Measurements from ENCODE around the gene AHDC1.

Gene AHDC1

DNA sequence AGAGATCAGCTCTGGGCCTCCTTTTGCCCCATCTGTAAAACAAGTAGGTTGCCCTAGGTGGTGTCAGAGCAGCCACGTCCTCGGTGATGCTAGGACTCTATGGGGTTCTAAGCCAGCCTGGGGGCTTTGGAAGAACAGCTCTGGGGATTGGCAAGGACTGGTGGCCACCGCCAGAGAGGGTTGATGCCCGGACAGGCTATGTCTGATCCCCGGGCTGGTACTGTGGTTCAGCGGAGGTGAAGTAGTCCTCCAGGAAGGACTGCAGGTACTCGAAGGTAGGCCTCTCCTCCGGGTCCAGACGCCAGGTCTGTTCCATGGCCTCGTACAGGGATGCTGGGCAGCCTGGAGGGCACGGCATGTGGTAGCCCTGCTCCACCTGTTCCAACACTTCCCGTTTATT lies 8.8 kb upstream of the AHDC1 start:
- TF ChIP-seq GATA1 (IDR thresholded peaks at IDR 0.05; ENCODE audit: low read depth, low read length) (no peak), POLR2A (IDR thresholded peaks at IDR 0.05; ENCODE audit: low read length) (no peak)
- no peak for DNase-seq

DNA sequence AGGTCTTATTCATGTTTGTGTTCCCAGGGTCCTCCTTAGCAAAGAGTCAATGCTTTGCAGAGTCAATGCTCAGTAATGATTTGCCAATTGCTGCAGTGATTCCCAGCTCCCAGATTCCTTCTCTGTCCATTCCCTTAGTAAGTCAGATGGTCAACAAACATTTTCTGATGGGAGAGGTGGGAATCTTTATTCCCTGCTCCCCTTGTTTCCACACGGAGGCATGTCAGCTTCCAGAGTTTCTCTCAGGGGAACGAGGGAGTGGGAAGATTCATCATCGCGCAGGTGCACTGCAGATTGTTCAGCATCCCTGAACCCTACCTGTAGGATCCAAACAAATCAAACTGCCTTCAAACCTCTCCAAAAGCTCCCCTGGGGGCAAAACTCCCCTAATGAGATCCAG lies 7.5 kb upstream of the AHDC1 start:
- DNase-seq, result no peak

DNA sequence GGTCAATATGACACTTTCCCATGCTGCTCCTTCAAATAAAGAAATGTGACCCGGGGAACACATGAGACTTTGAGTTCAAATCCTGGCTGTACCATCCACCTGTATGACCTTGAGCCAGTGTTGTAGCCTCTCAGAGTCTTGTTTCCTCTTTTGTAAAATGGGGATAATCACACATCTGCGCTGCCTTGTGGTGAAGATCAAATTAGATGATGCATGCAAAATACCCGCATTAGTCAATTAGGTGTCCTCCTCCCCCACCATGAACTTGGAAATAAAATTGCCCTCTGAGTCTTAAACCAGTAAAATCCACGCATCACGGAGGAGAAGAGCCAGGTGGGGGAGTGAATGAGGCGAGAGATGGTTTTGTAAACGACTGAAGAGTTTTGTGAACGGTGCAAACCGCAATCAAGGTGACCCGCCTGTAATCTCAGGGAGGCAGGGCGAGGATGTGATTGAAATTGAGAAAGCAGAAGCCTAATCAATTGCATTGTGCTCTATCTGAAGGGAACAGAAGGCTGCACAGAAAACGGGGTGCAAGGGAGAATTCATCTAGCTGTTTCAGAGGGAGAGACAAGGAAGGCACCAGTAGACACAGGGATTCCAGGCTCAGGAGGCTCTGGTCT lies 5.8 kb upstream of the AHDC1 start:
- TF ChIP-seq POLR2A (IDR thresholded peaks at IDR 0.05; ENCODE audit: low read length) (no peak), GATA1 (IDR thresholded peaks at IDR 0.05; ENCODE audit: low read depth, low read length) (no peak)

More for the DNA sequence above, 7.5 kb upstream of the AHDC1 start:
- TF ChIP-seq GATA1 (IDR thresholded peaks at IDR 0.05; ENCODE audit: low read depth, low read length) (no peak), POLR2A (IDR thresholded peaks at IDR 0.05; ENCODE audit: low read length) (no peak)

DNA sequence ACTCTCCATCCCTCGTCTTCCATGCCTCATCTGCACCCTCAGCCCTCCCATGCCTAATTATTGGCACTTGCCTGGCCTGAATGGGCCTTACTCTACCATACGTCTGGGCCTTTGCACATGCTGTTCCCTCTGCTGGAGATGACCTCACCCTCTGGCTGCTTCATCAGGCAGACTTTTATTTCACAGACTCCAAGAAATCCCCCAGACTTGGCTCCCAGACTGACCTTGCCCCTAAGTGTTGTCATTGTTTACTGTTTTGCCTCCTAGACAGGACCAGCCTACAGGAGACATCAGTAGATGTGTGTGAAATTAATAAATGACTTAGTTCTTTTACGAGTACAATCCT lies 5.2 kb upstream of the AHDC1 start:
- TF ChIP-seq POLR2A (IDR thresholded peaks at IDR 0.05; ENCODE audit: low read length) (no peak), GATA1 (IDR thresholded peaks at IDR 0.05; ENCODE audit: low read depth, low read length) (no peak)
- DNase-seq, result peak in 1 of 2 experiments; percentile 44

More for the DNA sequence above, 5.8 kb upstream of the AHDC1 start:
- no peak for DNase-seq

DNA sequence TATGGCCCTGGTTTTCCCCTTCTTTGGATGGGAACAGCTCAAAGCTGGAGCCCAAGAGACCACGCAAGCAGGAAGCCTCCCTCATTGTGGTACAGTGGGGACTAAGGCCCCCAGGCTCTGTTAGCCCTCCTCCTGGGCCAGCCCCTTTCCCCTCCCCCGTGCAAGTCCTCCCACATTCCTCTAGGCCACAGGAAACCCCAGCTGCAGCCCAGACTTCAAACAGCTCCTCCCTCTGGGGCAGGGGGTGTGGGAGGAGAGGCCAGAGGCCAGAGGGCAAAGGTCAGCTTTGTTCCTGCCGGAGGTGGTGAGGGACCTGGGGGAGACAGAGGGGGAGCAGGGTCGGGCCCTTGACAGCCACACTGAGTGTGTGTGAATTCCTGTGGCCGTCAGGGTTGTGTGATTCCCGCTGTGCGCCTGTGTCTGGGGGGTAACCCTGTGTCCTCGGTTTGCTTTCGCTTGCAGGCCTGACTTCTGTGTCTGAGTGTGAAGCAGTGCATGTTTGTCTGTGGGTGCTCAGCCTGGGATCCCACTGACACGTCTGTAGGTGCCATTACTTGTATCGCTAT lies 3.4 kb upstream of the AHDC1 start:
- TF ChIP-seq GATA1 (IDR thresholded peaks at IDR 0.05; ENCODE audit: low read depth, low read length) (no peak), POLR2A (IDR thresholded peaks at IDR 0.05; ENCODE audit: low read length) (no peak)
- DNase-seq, result no peak

DNA sequence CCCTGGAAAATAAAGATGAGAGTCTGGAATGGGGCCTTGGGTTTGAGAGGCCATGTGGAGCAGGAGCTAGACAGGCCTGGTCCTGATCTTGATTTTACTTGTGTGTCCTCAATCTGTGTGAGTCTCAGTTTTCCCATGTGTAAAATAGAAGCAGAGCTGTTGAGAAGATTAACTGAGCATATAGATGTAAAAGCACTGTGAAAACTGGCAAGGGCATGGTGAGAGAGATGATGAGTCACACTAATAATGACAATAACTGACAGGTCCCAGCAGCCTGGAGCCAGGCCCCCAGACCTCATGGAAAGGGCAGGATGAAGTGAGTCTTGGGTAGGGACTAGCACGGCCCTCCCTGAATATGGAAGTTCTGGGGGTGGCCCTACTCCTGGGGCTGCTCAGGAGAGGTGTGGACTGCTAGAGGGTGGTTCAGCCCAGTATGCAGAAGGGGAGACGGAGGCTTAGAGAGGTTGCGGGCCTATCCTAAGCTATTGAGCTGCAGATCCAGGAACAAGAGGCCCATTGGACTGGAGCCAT lies 2.8 kb upstream of the AHDC1 start:
- no peak for DNase-seq
- TF ChIP-seq POLR2A (IDR thresholded peaks at IDR 0.05; ENCODE audit: low read length) (no peak), GATA1 (IDR thresholded peaks at IDR 0.05; ENCODE audit: low read depth, low read length) (no peak)

DNA sequence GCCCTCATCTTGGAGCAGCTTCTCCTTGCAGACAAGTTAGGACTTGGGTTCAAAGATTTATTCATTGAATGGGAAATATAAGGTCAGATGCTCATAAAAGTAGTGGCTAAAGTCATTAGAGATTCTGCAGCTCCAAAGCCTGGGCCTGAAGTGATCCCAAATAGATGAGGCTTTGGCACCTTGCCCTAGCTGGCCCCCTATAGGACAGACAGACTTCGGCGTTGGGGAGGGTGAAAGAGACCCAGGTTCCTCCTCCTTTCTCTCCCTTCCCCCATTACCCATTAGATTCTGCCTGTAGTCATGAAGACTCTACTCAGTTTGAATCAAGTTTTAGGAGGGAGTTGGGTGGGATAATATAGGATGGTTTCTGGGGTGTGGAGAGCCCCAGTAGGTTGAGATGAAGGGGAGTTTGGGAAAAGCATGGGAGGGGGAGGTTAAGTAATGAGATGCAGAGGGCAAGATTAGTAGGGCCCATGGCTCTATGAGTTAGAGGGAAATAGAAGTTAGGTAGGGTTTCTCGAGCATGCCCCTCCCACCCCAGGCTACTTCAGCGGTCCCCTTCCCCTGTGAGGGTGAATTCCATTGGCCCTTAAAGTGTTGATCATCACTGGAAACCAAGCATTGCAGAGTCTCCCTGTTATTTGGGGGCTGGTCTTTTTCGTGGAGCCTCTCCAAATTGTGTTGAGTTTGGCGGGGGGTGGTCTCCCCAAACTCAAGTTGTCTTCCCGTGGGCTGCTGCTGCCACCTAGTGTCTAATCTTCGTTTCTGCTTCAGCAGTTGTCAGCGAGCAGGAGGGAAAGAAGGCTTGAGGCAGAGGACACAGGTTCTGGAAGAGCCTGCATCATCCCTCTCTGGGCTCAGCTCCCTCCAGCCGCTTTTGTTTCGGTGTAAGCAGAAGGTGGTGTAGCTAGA lies 2.1 kb upstream of the AHDC1 start:
- TF ChIP-seq GATA1 (IDR thresholded peaks at IDR 0.05; ENCODE audit: low read depth, low read length) (no peak), POLR2A (IDR thresholded peaks at IDR 0.05; ENCODE audit: low read length) (no peak)
- peak in 1 of 2 experiments; percentile 79 for DNase-seq

DNA sequence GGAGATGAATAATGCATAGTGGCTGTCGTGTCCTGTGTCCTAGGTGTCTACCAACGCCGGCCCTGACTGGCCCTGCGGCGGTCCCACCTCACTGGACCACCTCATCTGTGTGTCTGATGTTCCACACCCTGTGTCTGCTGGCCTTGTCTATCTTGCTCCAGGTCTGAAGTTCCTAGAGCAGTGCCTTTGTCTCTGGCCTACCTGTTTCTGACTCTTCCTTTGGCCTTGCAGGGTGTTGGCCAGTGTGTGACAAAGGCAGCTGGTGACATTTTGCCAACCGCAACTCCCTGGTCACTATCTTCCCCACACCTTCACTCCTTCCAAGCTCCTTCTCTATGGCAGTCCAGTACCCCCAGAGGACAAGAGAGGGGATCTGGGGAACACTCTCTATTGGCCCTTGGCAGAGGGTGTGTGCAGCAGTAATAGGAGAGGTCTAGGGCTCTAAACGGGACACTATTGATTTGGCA lies 1.4 kb upstream of the AHDC1 start:
- TF ChIP-seq POLR2A (IDR thresholded peaks at IDR 0.05; ENCODE audit: low read length) (no peak), GATA1 (IDR thresholded peaks at IDR 0.05; ENCODE audit: low read depth, low read length) (no peak)
- DNase-seq, result no peak

DNA sequence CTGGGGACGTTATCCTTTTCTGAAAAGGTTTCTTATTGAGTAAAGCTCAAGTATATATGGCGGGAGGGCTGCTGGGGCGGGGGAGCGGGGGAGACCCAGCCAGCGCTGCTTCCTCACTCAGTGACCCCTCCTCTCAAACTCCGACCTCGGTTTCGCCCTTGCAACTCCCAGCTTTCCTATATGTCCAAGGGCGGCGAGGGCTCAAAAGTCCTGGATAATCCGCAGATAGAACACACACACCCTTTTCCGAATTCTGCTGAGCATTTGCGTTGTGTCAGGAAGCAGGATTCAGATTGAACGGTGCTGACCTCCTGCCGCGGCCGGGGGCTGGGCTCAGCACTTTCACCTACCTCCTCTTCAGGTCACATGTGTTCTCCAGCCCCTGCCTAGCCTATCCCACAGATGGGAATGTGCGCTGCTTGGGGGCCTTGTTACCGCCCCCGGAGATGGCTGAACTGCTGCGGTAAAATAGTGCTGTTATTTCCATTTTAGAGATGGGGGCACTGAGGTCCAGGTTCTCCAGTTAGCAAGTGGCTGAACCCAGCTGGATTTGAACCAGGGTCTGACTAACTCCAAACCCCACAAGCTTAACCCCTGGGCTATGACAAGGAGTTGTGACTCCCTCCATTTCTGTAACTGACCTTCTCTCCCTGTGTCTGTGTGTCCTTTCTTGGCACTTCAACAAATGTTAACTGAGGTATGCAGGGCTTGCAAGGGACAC lies 795 bp upstream of the AHDC1 start:
- no peak for TF ChIP-seq GATA1 (IDR thresholded peaks at IDR 0.05; ENCODE audit: low read depth, low read length)
- no peak for TF ChIP-seq POLR2A (IDR thresholded peaks at IDR 0.05; ENCODE audit: low read length)
- peak in 1 of 2 experiments; percentile 29 for DNase-seq

DNA sequence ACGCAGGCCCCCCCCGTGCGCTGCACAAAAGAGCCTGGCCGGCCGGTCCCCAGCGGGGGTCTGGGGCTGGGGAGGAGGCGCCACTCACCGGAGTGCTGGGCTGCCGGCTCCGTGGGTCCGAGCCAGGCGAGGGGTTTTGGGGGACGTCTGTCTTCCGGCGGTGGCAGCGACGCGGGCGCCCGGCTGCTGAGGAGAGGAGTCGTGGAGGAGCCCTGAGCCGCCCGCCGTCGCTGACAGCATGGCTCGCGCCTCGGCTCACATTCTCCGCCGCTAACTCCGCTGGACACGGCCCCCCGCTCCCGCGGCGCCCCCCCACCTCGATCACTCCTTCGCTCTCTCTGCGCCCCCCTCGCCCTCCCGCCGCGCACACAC lies 649 bp downstream of the AHDC1 start:
- no peak for DNase-seq

DNA sequence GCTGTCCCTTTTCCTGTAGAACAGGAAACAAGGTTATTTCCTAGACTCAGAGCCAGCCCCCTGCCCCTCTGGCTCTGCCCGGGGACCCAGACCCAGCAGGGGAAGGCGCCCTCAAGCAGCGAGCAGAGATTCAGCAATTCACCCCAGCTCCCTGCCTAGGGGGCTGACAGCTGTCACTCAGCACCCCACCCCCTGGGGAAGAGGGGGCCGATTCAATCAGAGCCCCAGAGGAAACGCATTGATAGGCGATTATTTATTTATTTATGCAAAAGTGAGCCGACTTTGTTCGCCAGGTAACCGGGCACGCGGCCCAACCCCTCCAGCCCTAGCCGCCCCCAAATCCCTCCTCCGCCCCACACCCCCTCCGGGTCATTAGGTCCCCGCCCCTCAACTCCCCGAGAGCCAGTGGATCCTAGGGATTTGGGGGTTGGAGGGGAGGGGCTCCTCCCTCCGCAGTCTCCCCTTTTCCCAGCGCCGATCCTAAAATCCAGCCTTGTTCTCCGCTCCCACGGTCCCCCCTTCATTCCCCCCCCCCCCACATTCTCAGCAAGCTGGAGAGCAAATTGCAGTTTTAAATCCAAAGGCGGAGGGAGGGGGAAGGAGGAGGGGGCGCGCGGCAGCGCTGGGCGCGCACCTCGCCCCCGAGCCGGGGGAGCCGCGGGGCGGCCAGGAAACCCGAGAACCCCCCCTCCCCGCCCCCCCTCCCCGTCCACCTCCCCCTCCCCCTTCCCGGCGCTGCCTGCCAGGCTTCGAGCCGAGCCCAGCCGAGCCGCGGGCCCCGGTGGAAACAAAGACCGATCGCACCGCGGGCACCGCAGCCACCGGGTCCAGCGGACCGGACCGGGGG lies 1.3 kb downstream of the AHDC1 start:
- TF ChIP-seq GATA1 (IDR thresholded peaks at IDR 0.05; ENCODE audit: low read depth, low read length), result no peak
- peak in 1 of 2 experiments; percentile 53 for DNase-seq

More for the DNA sequence above, 649 bp downstream of the AHDC1 start:
- TF ChIP-seq GATA1 (IDR thresholded peaks at IDR 0.05; ENCODE audit: low read depth, low read length) (no peak), POLR2A (IDR thresholded peaks at IDR 0.05; ENCODE audit: low read length) (no peak)

DNA sequence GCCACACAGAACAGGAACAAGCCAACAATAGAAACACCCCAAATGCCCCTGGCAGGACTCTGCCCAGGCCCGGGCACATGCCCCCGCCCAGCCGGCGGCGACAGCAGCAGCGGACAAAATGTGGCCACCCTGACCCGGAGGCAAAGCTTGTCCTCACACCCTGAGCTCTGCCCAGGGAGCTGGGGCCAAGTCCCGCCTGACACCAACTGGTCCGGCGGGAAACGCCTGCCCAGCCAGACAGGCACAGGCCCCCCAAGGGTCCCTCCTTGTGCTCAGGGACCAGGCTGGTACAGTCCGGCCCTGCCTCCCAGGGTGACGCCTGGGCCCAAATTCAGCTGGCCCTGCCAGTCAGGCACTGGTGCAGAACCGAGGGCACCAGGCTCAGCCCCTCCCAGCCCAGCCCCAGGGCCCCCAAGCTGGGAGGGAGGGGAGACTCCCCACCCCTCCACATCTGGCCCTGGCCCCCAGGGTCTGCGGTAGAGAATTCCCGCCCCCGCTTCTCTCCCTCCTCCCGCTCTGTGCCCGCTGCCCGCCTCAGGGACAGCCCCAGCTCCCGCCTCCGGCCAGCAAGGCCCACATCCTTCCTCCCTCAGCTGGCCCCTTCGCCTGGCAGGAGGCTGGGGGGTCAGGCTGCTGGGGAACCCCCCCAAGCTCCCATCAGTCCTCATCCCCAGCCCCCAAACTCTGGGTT lies 2.0 kb downstream of the AHDC1 start:
- DNase-seq, result no peak

More for the DNA sequence above, 2.0 kb downstream of the AHDC1 start:
- TF ChIP-seq POLR2A (IDR thresholded peaks at IDR 0.05; ENCODE audit: low read length), result no peak
- TF ChIP-seq GATA1 (IDR thresholded peaks at IDR 0.05; ENCODE audit: low read depth, low read length), result no peak

Data from erythroblast (primary cell).